Cardiac atrium fibroblast (primary cell): ENCODE data around the gene EVA1C. TPM values are rescaled to one million over a fixed set of nuclear protein-coding genes. Genes with fewer than 3 reads are reported as not detected.

Experiments
- total RNA-seq: library from RNA; depleted of rRNA; stranded (reverse); fragments of >200 nt; gene quantifications from 2 replicates; pipeline ENCODE4 v1.2.3, GENCODE V29; 2015

EVA1C gene, protein sequence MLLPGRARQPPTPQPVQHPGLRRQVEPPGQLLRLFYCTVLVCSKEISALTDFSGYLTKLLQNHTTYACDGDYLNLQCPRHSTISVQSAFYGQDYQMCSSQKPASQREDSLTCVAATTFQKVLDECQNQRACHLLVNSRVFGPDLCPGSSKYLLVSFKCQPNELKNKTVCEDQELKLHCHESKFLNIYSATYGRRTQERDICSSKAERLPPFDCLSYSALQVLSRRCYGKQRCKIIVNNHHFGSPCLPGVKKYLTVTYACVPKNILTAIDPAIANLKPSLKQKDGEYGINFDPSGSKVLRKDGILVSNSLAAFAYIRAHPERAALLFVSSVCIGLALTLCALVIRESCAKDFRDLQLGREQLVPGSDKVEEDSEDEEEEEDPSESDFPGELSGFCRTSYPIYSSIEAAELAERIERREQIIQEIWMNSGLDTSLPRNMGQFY
- total RNA-seq, result 16.4 and 41.5 TPM in 2 replicates

DNA sequence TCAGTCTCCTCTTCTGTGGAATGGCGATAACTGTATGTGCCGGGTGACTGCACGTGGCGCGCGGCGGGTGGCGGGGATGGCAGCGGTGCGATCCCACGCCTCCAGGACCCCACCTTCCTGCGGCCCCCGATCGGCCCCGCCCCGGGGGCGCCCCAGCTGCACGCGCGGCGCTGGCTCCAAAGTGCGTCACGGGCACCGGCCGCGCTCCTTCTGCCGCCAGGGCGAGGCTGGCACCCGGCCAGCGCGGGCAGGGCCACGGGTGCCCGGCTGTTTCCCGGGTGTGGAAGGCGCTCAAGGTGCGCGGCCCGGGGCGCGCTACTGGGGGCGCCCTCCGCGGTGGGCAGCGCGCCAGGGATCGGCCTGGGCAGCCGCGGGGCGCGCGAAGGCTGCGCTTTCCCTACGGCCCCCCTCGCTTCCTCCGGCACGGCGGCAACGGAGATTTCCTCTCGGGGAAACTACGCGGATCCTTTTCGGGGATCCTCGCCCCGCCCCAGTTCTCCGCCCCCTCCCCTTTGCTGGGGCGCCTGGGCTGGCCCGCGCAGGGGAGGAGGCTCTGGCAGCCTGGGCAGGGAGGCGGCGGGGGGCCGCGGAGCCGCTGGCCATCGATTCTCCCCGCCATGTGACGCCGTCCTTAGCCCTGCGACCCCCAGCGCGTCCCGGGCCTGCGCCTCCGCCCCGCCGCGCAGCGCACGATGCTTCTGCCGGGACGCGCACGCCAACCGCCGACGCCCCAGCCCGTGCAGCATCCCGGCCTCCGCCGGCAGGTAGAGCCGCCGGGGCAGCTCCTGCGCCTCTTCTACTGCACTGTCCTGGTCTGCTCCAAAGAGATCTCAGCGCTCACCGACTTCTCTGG lies at the start of gene EVA1C:
EVA1C (plus strand) TSS at position 545 of the 853 bp plus-strand sequence; CDS start at position 693, 148 bp downstream.

GRCh38 chr21:32392880-32393676 lies 19.4 kb upstream of the EVA1C start, which contains the start of gene URB1:
Gene URB1 (minus strand): TSS chr21:32393012. CDS start chr21:32392910, 102 bp downstream.

Other genes starting within 250 kb of the EVA1C start
- gene MIS18A, start 133.7 kb upstream of the EVA1C start, total RNA-seq, result 3.8 and 6.5 TPM in 2 replicates
- not detected in 2 replicates for gene MRAP, start 113.9 kb upstream of the EVA1C start, total RNA-seq
- 10.5 and 14.3 TPM in 2 replicates for gene URB1, start 19.7 kb upstream of the EVA1C start, total RNA-seq
- not detected in 2 replicates for gene TCP10L, start 172.8 kb downstream of the EVA1C start, total RNA-seq
- gene CFAP298, start 199.7 kb downstream of the EVA1C start, total RNA-seq, result 18.0 and 23.6 TPM in 2 replicates